CD14-positive monocyte (primary cell): Measurements from ENCODE around the gene FUT8. TPM values are rescaled to one million over a fixed set of nuclear protein-coding genes. Genes with fewer than 3 reads are reported as not detected.

Experiments
- DNase-seq, 3 donors: peaks; one replicate each; pipeline ENCODE4 v3.0.0-alpha.2; 2011 to 2022
- H2AFZ ChIP-seq: 2 replicates; pipeline ENCODE4 v1.6.0; 2012; ENCODE audit warnings: mild to moderate bottlenecking, low read depth, low read length, inconsistent platforms; ENCODE audit not compliant: insufficient read depth, poor library complexity, severe bottlenecking
- H3K27ac ChIP-seq, 2 donors: 1 replicate in 1 of 2; 2 replicates in 1 of 2; pipeline ENCODE4 v1.5.1; 2012 to 2013; ENCODE audit warnings: low read length in 2 of 2, control low read depth in 1 of 2, inconsistent platforms in 1 of 2, low read depth in 1 of 2, mild to moderate bottlenecking in 1 of 2
- H3K27me3 ChIP-seq, 2 donors: one replicate each; pipeline versions ENCODE4 v1.6.0 to v1.6.1; 2011 to 2013; ENCODE audit warnings: low read length in 2 of 2; ENCODE audit not compliant: control insufficient read depth in 2 of 2, insufficient read depth in 2 of 2
- H3K36me3 ChIP-seq, 2 donors: replicated peaks in 1 of 2; 1 replicate in 1 of 2; 2 replicates in 1 of 2; pipeline versions ENCODE4 v1.5.1 to v1.6.1; 2012 to 2013; ENCODE audit warnings: low read length in 2 of 2, control low read depth in 1 of 2, inconsistent platforms in 1 of 2, mild to moderate bottlenecking in 1 of 2; ENCODE audit not compliant: insufficient read depth in 2 of 2, control insufficient read depth in 1 of 2
- H3K4me1 ChIP-seq, 2 donors: 1 replicate in 1 of 2; 2 replicates in 1 of 2; pipeline versions ENCODE4 v1.5.1 to v1.6.1; 2012 to 2013; ENCODE audit warnings: low read length in 2 of 2, control low read depth in 1 of 2, inconsistent platforms in 1 of 2, mild to moderate bottlenecking in 1 of 2, moderate library complexity in 1 of 2; ENCODE audit not compliant: insufficient read depth in 2 of 2, control insufficient read depth in 1 of 2
- H3K4me2 ChIP-seq: replicated peaks from 2 replicates; pipeline ENCODE3; 2012; ENCODE audit warnings: low read length, moderate library complexity, mild to moderate bottlenecking; ENCODE audit not compliant: poor library complexity, severe bottlenecking; ENCODE audit errors: extremely low read depth
- H3K4me3 ChIP-seq, 3 experiments: fragments of 200-600 bp in 1 of 3; sonication (generic) in 1 of 3; replicated peaks in 1 of 3; 1 replicate in 2 of 3; 2 replicates in 1 of 3; pipeline ENCODE4 v1.5.1; 2011 to 2013; ENCODE audit warnings: low read length in 3 of 3, mild to moderate bottlenecking in 3 of 3, control low read depth in 2 of 3, low read depth in 2 of 3, inconsistent platforms in 1 of 3, moderate library complexity in 1 of 3
- H3K79me2 ChIP-seq: 2 replicates; pipeline ENCODE4 v1.6.0; 2012; ENCODE audit warnings: mild to moderate bottlenecking, control low read depth, inconsistent platforms, low read length, moderate library complexity; ENCODE audit not compliant: insufficient read depth
- H3K9ac ChIP-seq: 2 replicates; pipeline ENCODE4 v1.6.0; 2017; ENCODE audit warnings: low read length, mild to moderate bottlenecking; ENCODE audit not compliant: insufficient read depth, poor library complexity, severe bottlenecking
- H3K9me3 ChIP-seq, 2 donors: replicated peaks in 1 of 2; 1 replicate in 1 of 2; 2 replicates in 1 of 2; pipeline versions ENCODE4 v1.5.1 to v1.6.1; 2012 to 2013; ENCODE audit warnings: low read length in 2 of 2, control low read depth in 1 of 2; ENCODE audit not compliant: control insufficient read depth in 1 of 2, insufficient read depth in 1 of 2
- H4K20me1 ChIP-seq: 2 replicates; pipeline ENCODE4 v1.6.0; 2012; ENCODE audit warnings: mild to moderate bottlenecking, low read length, control low read depth, moderate library complexity; ENCODE audit not compliant: insufficient read depth
- H3K27ac Mint-ChIP-seq, 7 donors: one replicate each; pipeline ENCODE4 v1.8.0; 2020; ENCODE audit warnings: mild to moderate bottlenecking in 7 of 7, mixed read lengths in 7 of 7, moderate library complexity in 6 of 7, inconsistent platforms in 2 of 7
- H3K27me3 Mint-ChIP-seq, 3 donors: one replicate each; pipeline ENCODE4 v1.8.0; 2021 to 2022; ENCODE audit warnings: low read depth in 3 of 3, mild to moderate bottlenecking in 3 of 3, mixed read lengths in 3 of 3, moderate library complexity in 3 of 3, inconsistent platforms in 1 of 3
- H3K36me3 Mint-ChIP-seq, 2 donors: one replicate each; pipeline ENCODE4 v1.8.0; 2020; ENCODE audit warnings: mixed read lengths in 2 of 2, inconsistent platforms in 1 of 2, mild to moderate bottlenecking in 1 of 2
- H3K4me1 Mint-ChIP-seq: one replicate; pipeline ENCODE4 v1.8.0; 2020; ENCODE audit warnings: mild to moderate bottlenecking, mixed read lengths
- H3K4me3 Mint-ChIP-seq, 2 donors: one replicate each; pipeline ENCODE4 v1.8.0; 2020; ENCODE audit warnings: mild to moderate bottlenecking in 2 of 2, mixed read lengths in 2 of 2, moderate library complexity in 1 of 2
- H3K9me3 Mint-ChIP-seq, 7 donors: one replicate each; pipeline ENCODE4 v1.8.0; 2020 to 2022; ENCODE audit warnings: mixed read lengths in 7 of 7, mild to moderate bottlenecking in 6 of 7, moderate library complexity in 6 of 7, inconsistent platforms in 2 of 7
- WGBS: methylation state at CpG from one replicate; pipeline ENCODE4 v1.1.5; 2013; ENCODE audit warnings: missing lambda C conversion rate; ENCODE audit not compliant: insufficient coverage; 5-methylcytosine and 5-hydroxymethylcytosine counted together
- intact Hi-C, 2 donors: fragments of 100-400 bp; cut with micrococcal nuclease; formaldehyde crosslinking; loops; one replicate each; pipeline versions ENCODE4 v1.15.0 to v1.15.1; 2023
- polyA plus RNA-seq, 3 donors: library from polyadenylated mRNA; depleted of rRNA in 1 of 3; unstranded in 2 of 3; stranded (reverse) in 1 of 3; fragments of 300-500 nt in 2 of 3; fragments of >200 nt in 1 of 3; fragmentation: Illumina TruSeq in 2 of 3; gene quantifications; 1 replicate in 2 of 3; 2 replicates in 1 of 3; pipeline ENCODE4 v1.2.3, GENCODE V29; 2012 to 2021
- TF ChIP-seq, protein P1 (sequence below): fragments of 200-600 bp; IDR thresholded peaks from one replicate; pipeline ENCODE4 v1.8.0; 2022; ENCODE audit warnings: antibody characterized with exemption, mild to moderate bottlenecking

Gene FUT8
- polyA plus RNA-seq, 3 donors = 1.6 to 5.1 (median 5.0) TPM

DNA sequence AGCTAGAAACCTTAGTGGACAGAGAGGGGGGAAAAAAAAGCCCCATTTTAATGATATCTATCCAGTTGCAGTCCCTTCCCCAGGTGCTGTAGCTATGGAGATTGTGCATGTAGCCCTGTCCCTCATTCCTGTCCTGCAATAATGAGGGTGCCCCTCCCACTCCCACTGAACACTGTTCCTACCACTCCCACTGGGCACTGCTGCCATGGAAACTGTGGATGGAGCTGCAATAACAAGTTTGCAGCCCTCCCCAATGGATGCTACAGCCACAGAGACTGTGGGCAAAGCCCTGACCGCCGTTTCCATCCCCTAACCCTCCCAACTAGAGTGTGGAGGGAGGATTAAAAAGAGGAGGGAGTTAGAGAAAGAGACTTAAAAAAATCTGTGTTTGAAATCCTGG lies 238.3 kb downstream of the FUT8 start:
- H3K9me3 Mint-ChIP-seq = peaks cover 2 to 24% (median 11%) of the 10 kb centered on the region in 7 donors
- Histone ChIP-seq H3K4me2 (no peak overlapping the region), H3K79me2 (no peaks in the 10 kb centered on the region), H4K20me1 (no peaks in the 10 kb centered on the region), H3K4me3 (no peak overlapping the region), H3K27ac (no peak overlapping the region), H2AFZ (no peak overlapping the region), H3K36me3 (no peaks in the 10 kb centered on the region), H3K27me3 (no peaks in the 10 kb centered on the region), H3K9me3 (peaks cover 0 to 18% of the 10 kb centered on the region in 2 donors), H3K9ac (no peak overlapping the region), H3K4me1 (no peaks in the 10 kb centered on the region)
- no peaks in the 10 kb centered on the region for H3K36me3 Mint-ChIP-seq
- H3K4me3 Mint-ChIP-seq = no peak overlapping the region
- intact Hi-C loops = no loop called here
- WGBS = no CpG with 5 or more reads among the region's 2 CpGs
- no peak overlapping the region for H3K27ac Mint-ChIP-seq
- peaks cover 0 to 2% (median 0%) of the 10 kb centered on the region in 3 donors for H3K27me3 Mint-ChIP-seq
- no peaks in the 10 kb centered on the region for H3K4me1 Mint-ChIP-seq
- TF ChIP-seq, protein P1, sequence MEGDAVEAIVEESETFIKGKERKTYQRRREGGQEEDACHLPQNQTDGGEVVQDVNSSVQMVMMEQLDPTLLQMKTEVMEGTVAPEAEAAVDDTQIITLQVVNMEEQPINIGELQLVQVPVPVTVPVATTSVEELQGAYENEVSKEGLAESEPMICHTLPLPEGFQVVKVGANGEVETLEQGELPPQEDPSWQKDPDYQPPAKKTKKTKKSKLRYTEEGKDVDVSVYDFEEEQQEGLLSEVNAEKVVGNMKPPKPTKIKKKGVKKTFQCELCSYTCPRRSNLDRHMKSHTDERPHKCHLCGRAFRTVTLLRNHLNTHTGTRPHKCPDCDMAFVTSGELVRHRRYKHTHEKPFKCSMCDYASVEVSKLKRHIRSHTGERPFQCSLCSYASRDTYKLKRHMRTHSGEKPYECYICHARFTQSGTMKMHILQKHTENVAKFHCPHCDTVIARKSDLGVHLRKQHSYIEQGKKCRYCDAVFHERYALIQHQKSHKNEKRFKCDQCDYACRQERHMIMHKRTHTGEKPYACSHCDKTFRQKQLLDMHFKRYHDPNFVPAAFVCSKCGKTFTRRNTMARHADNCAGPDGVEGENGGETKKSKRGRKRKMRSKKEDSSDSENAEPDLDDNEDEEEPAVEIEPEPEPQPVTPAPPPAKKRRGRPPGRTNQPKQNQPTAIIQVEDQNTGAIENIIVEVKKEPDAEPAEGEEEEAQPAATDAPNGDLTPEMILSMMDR = no peak
- no peak for DNase-seq

DNA sequence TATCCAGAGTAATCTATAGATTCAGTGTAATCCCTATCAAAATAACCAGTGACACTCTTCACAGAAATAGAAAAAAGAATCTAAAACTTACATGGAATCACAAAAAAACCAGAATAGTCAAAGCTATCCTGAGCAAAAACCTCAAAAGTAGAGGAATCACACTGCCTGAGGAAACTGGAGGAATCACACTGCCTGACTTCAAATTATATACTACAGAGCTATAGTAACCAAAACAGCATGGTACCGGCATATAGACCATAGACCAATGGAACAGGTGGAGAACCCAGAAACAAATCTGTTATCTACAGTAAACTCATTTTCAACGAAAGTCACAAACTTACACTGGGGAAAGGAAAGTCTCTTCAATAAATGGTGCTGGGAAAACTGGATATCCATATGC lies 244.0 kb downstream of the FUT8 start:
- H3K4me1 ChIP-seq = no peaks in the 10 kb centered on the region
- no peaks in the 10 kb centered on the region for H3K27me3 ChIP-seq
- no peak overlapping the region for H3K4me3 ChIP-seq
- intact Hi-C loops = no loop called here
- peaks cover 5 to 10% of the 10 kb centered on the region in 2 donors for H3K9me3 ChIP-seq
- H2AFZ ChIP-seq = no peak overlapping the region
- H3K9ac ChIP-seq = no peak overlapping the region
- H3K36me3 ChIP-seq = no peaks in the 10 kb centered on the region
- TF ChIP-seq, protein P1 = no peak
- H3K4me2 ChIP-seq = no peak overlapping the region
- no peak overlapping the region for H3K27ac ChIP-seq
- Mint-ChIP-seq H3K27ac (no peak overlapping the region), H3K9me3 (peaks cover 2 to 16% (median 11%) of the 10 kb centered on the region in 7 donors), H3K4me1 (no peaks in the 10 kb centered on the region), H3K27me3 (peaks cover 0 to 2% (median 0%) of the 10 kb centered on the region in 3 donors), H3K4me3 (no peak overlapping the region), H3K36me3 (no peaks in the 10 kb centered on the region)
- no CpG with 5 or more reads among the region's 2 CpGs for WGBS
- H4K20me1 ChIP-seq = no peaks in the 10 kb centered on the region
- no peak for DNase-seq
- no peaks in the 10 kb centered on the region for H3K79me2 ChIP-seq
